Eye (tissue), 1 donor: ENCODE results near the gene SIRPB2.

Experiments used
- DNase-seq: peaks from one replicate; pipeline ENCODE4 v3.0.0-alpha.2; 2015

The SIRPB2 gene

GRCh38 chr20:1469925-1470571 lies 21.2 kb downstream of the SIRPB2 start:
- peak; percentile 77 for DNase-seq

DNA sequence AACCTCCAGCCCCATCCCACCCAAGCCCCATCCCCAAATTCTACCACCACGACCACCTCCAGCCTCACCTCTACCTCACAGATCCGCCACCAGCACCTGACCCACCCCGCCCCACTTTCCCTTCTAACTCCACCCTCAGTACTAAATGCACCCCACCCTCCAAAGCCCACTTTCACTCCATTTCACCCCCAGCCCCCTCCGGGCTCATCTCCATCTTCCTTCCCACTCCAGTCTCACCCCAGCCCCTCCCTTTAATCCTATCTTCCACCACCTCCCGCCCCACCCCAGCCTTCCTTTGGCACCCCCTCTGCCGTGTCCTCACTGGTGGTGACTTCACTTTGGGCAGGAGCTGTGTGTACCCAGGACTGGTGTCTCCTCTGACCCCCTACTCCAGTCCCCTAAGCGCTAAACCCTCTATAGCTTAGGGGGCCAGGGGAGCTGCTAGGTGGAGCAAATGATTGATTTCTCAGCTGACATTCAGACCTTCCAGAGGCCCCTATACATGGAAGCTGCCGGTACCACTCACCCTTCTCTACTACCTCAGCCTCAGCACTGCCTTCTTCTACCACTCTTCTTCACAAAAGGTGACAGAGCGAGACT lies 21.8 kb downstream of the SIRPB2 start:
- no peak for DNase-seq

- DNase-seq: no peak
Measured at GRCh38 chr20:1468117-1468624, 23.0 kb downstream of the SIRPB2 start.

- DNase-seq: no peak
Measured at GRCh38 chr20:1467355-1468116, 23.7 kb downstream of the SIRPB2 start.

- DNase-seq: no peak
Measured at GRCh38 chr20:1467082-1467354, 24.2 kb downstream of the SIRPB2 start.

GRCh38 chr20:1466211-1467081 lies 24.8 kb downstream of the SIRPB2 start, which contains the start of gene NSFL1C:
Gene NSFL1C (minus strand): TSS chr20:1466849. CDS start chr20:1466824, 25 bp downstream.
- peak; percentile 96 for DNase-seq

DNA sequence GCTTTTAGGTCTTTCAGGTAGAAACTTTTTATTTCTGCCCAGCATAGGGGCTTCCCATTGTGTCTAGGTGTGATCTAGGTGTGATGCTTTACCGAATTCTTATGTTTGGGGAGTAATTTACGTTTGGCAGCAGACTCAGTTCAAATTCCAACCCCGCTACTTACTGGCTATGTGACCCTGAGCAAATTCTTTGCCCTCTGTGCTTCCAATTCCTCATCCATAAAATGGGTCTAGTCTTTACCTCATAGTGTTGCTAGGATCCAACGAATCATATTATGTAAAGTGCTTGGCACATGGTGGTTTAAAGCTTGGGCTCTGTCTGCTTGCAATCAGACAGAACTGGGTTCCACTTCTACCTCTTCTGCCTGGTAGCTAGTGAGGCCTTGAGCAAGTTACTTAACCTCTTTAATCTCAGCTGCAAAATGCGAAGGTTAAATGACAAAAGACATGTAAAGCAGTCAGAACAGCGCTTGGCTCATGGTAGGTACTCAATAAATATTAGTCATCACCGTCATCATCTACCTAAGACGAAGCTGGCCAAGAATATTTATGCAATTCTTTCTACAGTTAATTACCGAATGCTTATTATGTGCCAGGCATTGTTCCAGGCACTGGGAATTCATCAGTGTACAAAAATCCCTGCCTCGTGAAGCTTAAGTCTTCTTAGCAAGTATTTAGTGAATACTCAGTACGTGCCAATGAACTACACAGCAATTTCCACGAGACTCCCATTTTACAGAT lies 25.6 kb downstream of the SIRPB2 start:
- no peak for DNase-seq

DNA sequence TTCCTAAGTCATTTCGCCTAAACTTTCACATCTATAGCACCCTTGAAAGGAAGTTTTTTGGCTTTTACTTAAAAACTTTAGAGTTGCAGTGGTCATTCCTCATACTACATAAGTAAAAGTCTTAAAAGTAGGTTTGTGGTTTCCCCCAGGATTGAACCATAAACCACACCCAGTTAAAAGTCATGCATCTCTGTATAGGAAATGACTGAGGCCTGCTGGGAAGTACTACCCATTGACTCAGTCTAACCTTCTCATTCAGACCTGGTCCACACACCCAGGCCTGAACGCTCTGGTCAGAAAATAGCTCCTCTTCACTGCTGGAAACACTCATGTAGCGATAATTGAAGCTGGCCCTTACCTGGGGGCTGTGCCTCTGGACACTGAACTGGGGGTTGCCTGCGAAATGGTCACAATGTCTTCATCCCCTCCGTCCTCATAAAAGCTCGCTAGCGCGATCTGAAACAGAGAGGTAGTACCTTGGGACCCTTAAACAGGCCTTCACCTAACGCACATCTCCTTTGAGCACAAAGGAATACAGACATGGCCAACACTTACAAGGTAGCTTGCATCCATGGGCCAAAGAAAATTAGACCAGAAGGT lies 27.1 kb downstream of the SIRPB2 start:
- DNase-seq: no peak

GRCh38 chr20:1462834-1463233 lies 28.4 kb downstream of the SIRPB2 start:
- no peak for DNase-seq

GRCh38 chr20:1462001-1462400 lies 29.2 kb downstream of the SIRPB2 start:
- no peak for DNase-seq

DNA sequence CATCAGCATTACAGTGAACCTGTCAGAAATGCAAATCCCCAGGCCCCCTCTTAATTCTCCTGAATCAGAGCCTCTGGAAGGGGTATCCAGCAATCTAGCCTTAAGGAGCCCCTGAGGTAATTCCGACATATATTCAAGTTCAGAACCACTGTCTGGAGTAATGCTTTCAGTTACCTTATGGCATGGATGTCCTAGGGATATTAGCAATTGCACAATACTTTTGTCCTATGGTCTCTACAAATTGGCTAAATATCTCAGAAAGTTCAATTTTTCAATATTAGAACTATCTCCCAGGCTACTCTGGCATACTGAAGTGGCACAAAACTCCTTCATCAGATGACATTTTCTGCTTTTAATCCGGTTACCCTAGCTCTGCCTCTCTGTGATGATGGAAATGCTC lies 30.9 kb downstream of the SIRPB2 start:
- no peak for DNase-seq

DNA sequence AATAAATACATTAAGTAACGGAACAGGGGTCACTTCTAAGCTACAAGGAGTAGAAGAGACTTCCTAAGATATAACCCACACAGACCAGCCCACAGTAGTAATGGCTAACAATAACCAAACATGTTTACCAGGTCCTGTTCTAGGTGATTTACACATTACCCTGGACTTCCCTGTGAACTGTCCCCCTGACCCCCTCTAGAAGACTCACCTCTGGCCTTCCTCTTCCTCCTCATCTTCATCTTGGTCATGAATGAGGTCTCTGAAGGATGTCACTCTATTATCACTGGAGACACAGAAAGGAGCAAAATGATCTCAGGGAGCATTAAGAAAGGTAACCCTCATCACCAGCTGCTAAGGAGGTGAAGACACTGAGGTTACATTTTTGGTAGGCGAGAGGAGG lies 33.2 kb downstream of the SIRPB2 start:
- DNase-seq: no peak

GRCh38 chr20:1456300-1456699 lies 34.9 kb downstream of the SIRPB2 start:
- no peak for DNase-seq

GRCh38 chr20:1450926-1451491 lies 40.2 kb downstream of the SIRPB2 start:
- DNase-seq: peak; percentile 32

DNA sequence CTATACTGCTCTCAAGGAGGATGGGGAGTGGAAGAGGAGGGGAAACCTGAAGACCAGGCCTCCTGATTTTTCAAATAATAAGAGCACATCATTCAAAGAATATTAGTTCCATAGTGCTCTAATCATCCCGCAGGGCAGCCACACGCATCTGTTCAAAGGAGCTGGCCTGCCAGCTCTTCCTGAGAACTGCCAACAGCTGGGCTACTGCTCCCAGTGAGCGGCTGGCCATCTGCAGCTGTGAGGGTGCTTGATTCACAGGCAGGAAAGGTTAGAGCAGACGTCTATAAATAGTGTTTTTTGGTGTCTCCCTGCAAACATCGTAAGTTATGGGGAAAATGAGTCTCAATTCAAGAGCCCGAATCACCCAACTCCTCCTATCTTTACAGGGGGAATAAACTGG lies 41.9 kb downstream of the SIRPB2 start:
- DNase-seq: no peak

- no peak for DNase-seq
Measured at GRCh38 chr20:1448081-1448620, 43.1 kb downstream of the SIRPB2 start.

- DNase-seq: no peak
Measured at GRCh38 chr20:1446536-1446935, 44.7 kb downstream of the SIRPB2 start.

GRCh38 chr20:1443085-1443484 lies 48.1 kb downstream of the SIRPB2 start:
- no peak for DNase-seq

- DNase-seq: no peak
Measured at GRCh38 chr20:1442304-1442703, 48.9 kb downstream of the SIRPB2 start.

GRCh38 chr20:1441133-1441532 lies 50.1 kb downstream of the SIRPB2 start:
- DNase-seq: no peak

DNA sequence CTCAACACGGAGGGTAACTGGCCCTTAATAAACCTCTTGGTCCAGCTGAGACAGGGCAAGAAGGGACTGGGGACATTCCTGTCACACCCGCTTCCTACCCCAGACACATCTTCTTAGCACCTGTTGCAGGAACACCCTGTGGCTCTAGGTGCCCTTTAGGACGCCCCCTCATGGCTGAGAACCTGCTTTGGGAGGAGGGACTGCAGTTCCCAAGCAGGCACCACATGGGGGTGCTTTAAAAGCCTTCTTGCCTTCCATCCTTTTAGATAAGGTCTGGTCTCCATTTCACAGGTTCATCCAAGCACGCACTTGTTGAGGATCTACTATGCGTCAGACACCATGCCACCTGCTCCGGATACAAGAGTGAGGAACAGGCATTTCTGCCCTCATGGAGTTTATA lies 51.2 kb downstream of the SIRPB2 start:
- DNase-seq: no peak
